ENCODE data around the gene FUT8. TPM values are rescaled to one million over a fixed set of nuclear protein-coding genes. Genes with fewer than 3 reads are reported as not detected.

FUT8 gene
- total RNA-seq, 1 donor from 2014 or later = 131 TPM

GRCh38 chr14:65549429-65549828 is 136.9 kb downstream of the FUT8 start:
- no peaks in the 10 kb centered on the region for H4K20me1 ChIP-seq (ENCODE audit: low read depth)
- TF ChIP-seq CTCF (IDR thresholded peaks at IDR 0.05) (no peak), EZH2 (IDR thresholded peaks at IDR 0.05) (no peak), EZH2phosphoT487 (IDR thresholded peaks at IDR 0.05) (no peak)
- Mint-ChIP-seq H3K27ac (no peak overlapping the region), H3K4me1 (no peaks in the 10 kb centered on the region), H3K27me3 (ENCODE audit: insufficient read depth, low read depth) (no peaks in the 10 kb centered on the region), H3K36me3 (no peaks in the 10 kb centered on the region), H3K9me3 (no peaks in the 10 kb centered on the region), H3K4me3 (no peak overlapping the region)
- H3K79me2 ChIP-seq (ENCODE audit: low read depth) = peaks cover 25% of the 10 kb centered on the region
- no peaks in the 10 kb centered on the region for H3K9me3 ChIP-seq (ENCODE audit: low read depth)
- no peaks in the 10 kb centered on the region for H3K36me3 ChIP-seq
- H3K27ac ChIP-seq = no peak overlapping the region
- peaks cover 13% of the 10 kb centered on the region for H3K4me1 ChIP-seq
- H3F3A ChIP-seq (ENCODE audit: low read depth) = no peaks in the 10 kb centered on the region
- no peak overlapping the region for H3K9ac ChIP-seq
- no peak overlapping the region for H3K4me3 ChIP-seq
- no peak for DNase-seq (ENCODE audit: low spot score)
- H2AFZ ChIP-seq (replicated peaks) = no peak overlapping the region
- H3K4me2 ChIP-seq = no peak overlapping the region
- H3K27me3 ChIP-seq = no peaks in the 10 kb centered on the region

DNA sequence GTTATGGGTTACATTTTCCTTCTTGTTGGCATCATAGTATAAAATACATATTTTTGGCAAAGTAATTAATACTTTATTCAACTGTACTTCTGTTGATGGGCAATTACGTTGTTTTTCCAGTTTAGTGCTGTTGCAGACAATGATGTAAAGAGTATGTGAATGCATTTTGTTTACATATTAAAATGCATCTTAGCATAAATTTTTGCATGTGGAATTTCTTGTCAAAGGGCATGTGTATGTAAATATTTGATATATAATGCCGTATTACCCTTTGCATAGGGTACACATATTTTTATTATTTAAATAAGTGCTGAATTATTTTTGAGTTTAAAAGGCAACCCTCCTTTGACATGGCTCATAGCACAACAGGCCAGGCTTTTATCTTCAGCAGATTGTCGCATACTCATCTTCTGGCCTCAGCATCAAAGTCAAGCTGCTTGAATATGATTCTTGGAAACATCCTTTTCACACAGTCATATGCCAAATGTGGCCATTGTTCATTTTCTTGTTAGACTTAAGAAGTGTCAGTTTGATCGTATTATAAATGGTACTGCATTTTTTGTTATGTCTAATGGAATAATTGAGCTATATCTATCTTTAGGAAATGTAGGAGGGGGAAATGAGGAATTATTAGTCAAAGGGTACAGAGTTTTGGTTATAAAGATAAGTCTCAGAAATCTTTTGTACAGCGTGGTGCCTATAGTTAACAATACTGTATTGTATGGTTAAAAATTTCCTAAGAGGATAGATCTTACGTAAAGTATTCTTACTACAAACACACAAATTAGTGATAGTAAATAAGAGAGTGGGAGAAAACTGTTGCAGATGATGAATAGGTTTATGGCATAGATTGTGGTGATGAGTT is 138.5 kb downstream of the FUT8 start:
- no peak overlapping the region for H2AFZ ChIP-seq (replicated peaks)
- H3K9ac ChIP-seq = no peak overlapping the region
- H3K9me3 ChIP-seq (ENCODE audit: low read depth) = no peaks in the 10 kb centered on the region
- H3K27ac Mint-ChIP-seq = no peak overlapping the region
- H3F3A ChIP-seq (ENCODE audit: low read depth) = no peaks in the 10 kb centered on the region
- DNase-seq (ENCODE audit: low spot score) = no peak
- no peak overlapping the region for H3K4me3 ChIP-seq
- H4K20me1 ChIP-seq (ENCODE audit: low read depth) = no peaks in the 10 kb centered on the region
- H3K9me3 Mint-ChIP-seq = no peaks in the 10 kb centered on the region
- no peaks in the 10 kb centered on the region for H3K36me3 Mint-ChIP-seq
- H3K4me3 Mint-ChIP-seq = no peak overlapping the region
- TF ChIP-seq EZH2phosphoT487 (IDR thresholded peaks at IDR 0.05) = no peak
- TF ChIP-seq CTCF (IDR thresholded peaks at IDR 0.05) = no peak
- TF ChIP-seq EZH2 (IDR thresholded peaks at IDR 0.05) = no peak
- H3K4me1 Mint-ChIP-seq = no peaks in the 10 kb centered on the region
- H3K27me3 ChIP-seq = no peaks in the 10 kb centered on the region
- H3K36me3 ChIP-seq = no peaks in the 10 kb centered on the region
- H3K27me3 Mint-ChIP-seq (ENCODE audit: insufficient read depth, low read depth) = no peaks in the 10 kb centered on the region
- H3K4me1 ChIP-seq = peaks cover 13% of the 10 kb centered on the region
- H3K4me2 ChIP-seq = no peak overlapping the region
- H3K27ac ChIP-seq = no peak overlapping the region
- H3K79me2 ChIP-seq (ENCODE audit: low read depth) = peaks cover 37% of the 10 kb centered on the region

DNA sequence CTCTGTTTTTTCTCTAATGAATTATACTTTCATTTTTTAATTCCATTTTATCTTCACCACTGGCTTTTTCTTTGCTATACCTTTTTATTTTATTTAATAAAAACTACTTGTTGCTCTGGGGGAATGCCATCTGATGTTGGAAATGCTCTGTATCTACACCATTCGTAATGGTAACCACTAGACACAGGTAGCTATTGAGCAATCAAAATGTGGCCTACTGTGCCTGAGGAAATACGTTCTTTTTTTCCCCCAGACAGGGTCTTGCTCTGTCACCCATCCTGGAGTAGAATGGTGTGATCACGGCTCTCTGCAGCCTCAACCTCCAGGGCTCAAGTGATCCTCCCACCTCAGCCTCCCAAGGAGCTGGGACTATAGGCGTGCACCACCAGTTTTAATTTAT is 140.2 kb downstream of the FUT8 start:
- no peaks in the 10 kb centered on the region for H3K36me3 ChIP-seq
- no peaks in the 10 kb centered on the region for H3K27me3 ChIP-seq
- Mint-ChIP-seq H3K36me3 (no peaks in the 10 kb centered on the region), H3K27ac (no peak overlapping the region), H3K9me3 (no peaks in the 10 kb centered on the region), H3K27me3 (ENCODE audit: insufficient read depth, low read depth) (no peaks in the 10 kb centered on the region), H3K4me3 (no peak overlapping the region), H3K4me1 (no peaks in the 10 kb centered on the region)
- H3K4me3 ChIP-seq = no peak overlapping the region
- H2AFZ ChIP-seq (replicated peaks) = no peak overlapping the region
- no peak overlapping the region for H3K9ac ChIP-seq
- H3K4me2 ChIP-seq = no peak overlapping the region
- H4K20me1 ChIP-seq (ENCODE audit: low read depth) = no peaks in the 10 kb centered on the region
- peaks cover 33% of the 10 kb centered on the region for H3K79me2 ChIP-seq (ENCODE audit: low read depth)
- H3K27ac ChIP-seq = no peak overlapping the region
- peaks cover 10% of the 10 kb centered on the region for H3K4me1 ChIP-seq
- TF ChIP-seq CTCF (IDR thresholded peaks at IDR 0.05) (no peak), EZH2 (IDR thresholded peaks at IDR 0.05) (no peak), EZH2phosphoT487 (IDR thresholded peaks at IDR 0.05) (no peak)
- no peak for DNase-seq (ENCODE audit: low spot score)
- no peaks in the 10 kb centered on the region for H3K9me3 ChIP-seq (ENCODE audit: low read depth)
- H3F3A ChIP-seq (ENCODE audit: low read depth) = no peaks in the 10 kb centered on the region

Measured in neural progenitor cell (in vitro differentiated cells).